ENCODE data around the gene FBF1. TPM values are rescaled to one million over a fixed set of nuclear protein-coding genes. Genes with fewer than 3 reads are reported as not detected.

FBF1 gene
- total and polyA plus RNA-seq, 2 of the 8 experiments (the other 6 are each of a cell fraction or from before 2014, with no cell fraction given), result 8.1 to 13.1 TPM

GRCh38 chr17:75898791-75899190 is 42.1 kb downstream of the FBF1 start (continued):
- TF ChIP-seq, protein P1, sequence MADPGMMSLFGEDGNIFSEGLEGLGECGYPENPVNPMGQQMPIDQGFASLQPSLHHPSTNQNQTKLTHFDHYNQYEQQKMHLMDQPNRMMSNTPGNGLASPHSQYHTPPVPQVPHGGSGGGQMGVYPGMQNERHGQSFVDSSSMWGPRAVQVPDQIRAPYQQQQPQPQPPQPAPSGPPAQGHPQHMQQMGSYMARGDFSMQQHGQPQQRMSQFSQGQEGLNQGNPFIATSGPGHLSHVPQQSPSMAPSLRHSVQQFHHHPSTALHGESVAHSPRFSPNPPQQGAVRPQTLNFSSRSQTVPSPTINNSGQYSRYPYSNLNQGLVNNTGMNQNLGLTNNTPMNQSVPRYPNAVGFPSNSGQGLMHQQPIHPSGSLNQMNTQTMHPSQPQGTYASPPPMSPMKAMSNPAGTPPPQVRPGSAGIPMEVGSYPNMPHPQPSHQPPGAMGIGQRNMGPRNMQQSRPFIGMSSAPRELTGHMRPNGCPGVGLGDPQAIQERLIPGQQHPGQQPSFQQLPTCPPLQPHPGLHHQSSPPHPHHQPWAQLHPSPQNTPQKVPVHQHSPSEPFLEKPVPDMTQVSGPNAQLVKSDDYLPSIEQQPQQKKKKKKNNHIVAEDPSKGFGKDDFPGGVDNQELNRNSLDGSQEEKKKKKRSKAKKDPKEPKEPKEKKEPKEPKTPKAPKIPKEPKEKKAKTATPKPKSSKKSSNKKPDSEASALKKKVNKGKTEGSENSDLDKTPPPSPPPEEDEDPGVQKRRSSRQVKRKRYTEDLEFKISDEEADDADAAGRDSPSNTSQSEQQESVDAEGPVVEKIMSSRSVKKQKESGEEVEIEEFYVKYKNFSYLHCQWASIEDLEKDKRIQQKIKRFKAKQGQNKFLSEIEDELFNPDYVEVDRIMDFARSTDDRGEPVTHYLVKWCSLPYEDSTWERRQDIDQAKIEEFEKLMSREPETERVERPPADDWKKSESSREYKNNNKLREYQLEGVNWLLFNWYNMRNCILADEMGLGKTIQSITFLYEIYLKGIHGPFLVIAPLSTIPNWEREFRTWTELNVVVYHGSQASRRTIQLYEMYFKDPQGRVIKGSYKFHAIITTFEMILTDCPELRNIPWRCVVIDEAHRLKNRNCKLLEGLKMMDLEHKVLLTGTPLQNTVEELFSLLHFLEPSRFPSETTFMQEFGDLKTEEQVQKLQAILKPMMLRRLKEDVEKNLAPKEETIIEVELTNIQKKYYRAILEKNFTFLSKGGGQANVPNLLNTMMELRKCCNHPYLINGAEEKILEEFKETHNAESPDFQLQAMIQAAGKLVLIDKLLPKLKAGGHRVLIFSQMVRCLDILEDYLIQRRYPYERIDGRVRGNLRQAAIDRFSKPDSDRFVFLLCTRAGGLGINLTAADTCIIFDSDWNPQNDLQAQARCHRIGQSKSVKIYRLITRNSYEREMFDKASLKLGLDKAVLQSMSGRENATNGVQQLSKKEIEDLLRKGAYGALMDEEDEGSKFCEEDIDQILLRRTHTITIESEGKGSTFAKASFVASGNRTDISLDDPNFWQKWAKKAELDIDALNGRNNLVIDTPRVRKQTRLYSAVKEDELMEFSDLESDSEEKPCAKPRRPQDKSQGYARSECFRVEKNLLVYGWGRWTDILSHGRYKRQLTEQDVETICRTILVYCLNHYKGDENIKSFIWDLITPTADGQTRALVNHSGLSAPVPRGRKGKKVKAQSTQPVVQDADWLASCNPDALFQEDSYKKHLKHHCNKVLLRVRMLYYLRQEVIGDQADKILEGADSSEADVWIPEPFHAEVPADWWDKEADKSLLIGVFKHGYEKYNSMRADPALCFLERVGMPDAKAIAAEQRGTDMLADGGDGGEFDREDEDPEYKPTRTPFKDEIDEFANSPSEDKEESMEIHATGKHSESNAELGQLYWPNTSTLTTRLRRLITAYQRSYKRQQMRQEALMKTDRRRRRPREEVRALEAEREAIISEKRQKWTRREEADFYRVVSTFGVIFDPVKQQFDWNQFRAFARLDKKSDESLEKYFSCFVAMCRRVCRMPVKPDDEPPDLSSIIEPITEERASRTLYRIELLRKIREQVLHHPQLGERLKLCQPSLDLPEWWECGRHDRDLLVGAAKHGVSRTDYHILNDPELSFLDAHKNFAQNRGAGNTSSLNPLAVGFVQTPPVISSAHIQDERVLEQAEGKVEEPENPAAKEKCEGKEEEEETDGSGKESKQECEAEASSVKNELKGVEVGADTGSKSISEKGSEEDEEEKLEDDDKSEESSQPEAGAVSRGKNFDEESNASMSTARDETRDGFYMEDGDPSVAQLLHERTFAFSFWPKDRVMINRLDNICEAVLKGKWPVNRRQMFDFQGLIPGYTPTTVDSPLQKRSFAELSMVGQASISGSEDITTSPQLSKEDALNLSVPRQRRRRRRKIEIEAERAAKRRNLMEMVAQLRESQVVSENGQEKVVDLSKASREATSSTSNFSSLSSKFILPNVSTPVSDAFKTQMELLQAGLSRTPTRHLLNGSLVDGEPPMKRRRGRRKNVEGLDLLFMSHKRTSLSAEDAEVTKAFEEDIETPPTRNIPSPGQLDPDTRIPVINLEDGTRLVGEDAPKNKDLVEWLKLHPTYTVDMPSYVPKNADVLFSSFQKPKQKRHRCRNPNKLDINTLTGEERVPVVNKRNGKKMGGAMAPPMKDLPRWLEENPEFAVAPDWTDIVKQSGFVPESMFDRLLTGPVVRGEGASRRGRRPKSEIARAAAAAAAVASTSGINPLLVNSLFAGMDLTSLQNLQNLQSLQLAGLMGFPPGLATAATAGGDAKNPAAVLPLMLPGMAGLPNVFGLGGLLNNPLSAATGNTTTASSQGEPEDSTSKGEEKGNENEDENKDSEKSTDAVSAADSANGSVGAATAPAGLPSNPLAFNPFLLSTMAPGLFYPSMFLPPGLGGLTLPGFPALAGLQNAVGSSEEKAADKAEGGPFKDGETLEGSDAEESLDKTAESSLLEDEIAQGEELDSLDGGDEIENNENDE (IDR thresholded peaks at IDR 0.05; ENCODE audit: insufficient replicate concordance, low read length), result no peak
- no peak for TF ChIP-seq SIX5 (IDR thresholded peaks at IDR 0.05; ENCODE audit: low read depth, low read length)
- no peak for TF ChIP-seq TEAD4 (IDR thresholded peaks at IDR 0.05; ENCODE audit: low read depth, low read length)
- TF ChIP-seq CBX5 (IDR thresholded peaks at IDR 0.05; ENCODE audit: low read depth, low read length), result no peak
- TF ChIP-seq ATF3 (IDR thresholded peaks at IDR 0.05; ENCODE audit: insufficient read depth, low read depth, low read length), result no peak
- TF ChIP-seq SP4 (IDR thresholded peaks at IDR 0.05; ENCODE audit: low read length), result no peak
- TF ChIP-seq RXRA (IDR thresholded peaks at IDR 0.05; ENCODE audit: insufficient read depth, low read depth, low read length), result no peak
- no peak for TF ChIP-seq SIN3A (conservative IDR thresholded peaks at IDR 0.05 in 1 of 2, IDR thresholded peaks at IDR 0.05 in 1 of 2; ENCODE audit: low read depth in 1 of 2, low read length in 2 of 2)
- TF ChIP-seq EP300 (IDR thresholded peaks at IDR 0.05; ENCODE audit: borderline replicate concordance in 1 of 2, low read depth in 2 of 2, low read length in 2 of 2), result no peak
- no peak for TF ChIP-seq RBBP5 (IDR thresholded peaks at IDR 0.05; ENCODE audit: borderline replicate concordance, low read depth, low read length)
